ENCODE results near the gene ZNF18.
A peak's percentile ranks its signal among the peaks of the same experiment; 100 is the strongest.
"Not testable (repeated sequence)": the region's sequence is repeated elsewhere in the genome, so short reads cannot be mapped to it uniquely, and the experiment has no call there.

The ZNF18 gene

GRCh38 chr17:11986179-11986941, 10.9 kb downstream of the ZNF18 start:
- DNase-seq = no peak

- no peak for DNase-seq
These were observed 15.4 kb downstream of the ZNF18 start for GRCh38 chr17:11981862-11982261.

GRCh38 chr17:11980813-11981212, 16.5 kb downstream of the ZNF18 start:
- DNase-seq = peak in 1 of 2 experiments; percentile 1

GRCh38 chr17:11979795-11980194, 17.5 kb downstream of the ZNF18 start:
- DNase-seq = no peak

GRCh38 chr17:11972741-11973140, 24.5 kb downstream of the ZNF18 start:
- not testable (repeated sequence) for DNase-seq

GRCh38 chr17:11969565-11969964, 27.7 kb downstream of the ZNF18 start:
- no peak for DNase-seq

GRCh38 chr17:11954936-11955335, 42.3 kb downstream of the ZNF18 start:
- no peak for DNase-seq

GRCh38 chr17:11953924-11954323, 43.4 kb downstream of the ZNF18 start:
- DNase-seq = no peak

GRCh38 chr17:11952610-11953009, 44.7 kb downstream of the ZNF18 start:
- no peak for DNase-seq

- no peak for DNase-seq
These were observed 46.3 kb downstream of the ZNF18 start for GRCh38 chr17:11950771-11951519.

GRCh38 chr17:11949571-11949970, 47.7 kb downstream of the ZNF18 start:
- not testable (repeated sequence) for DNase-seq

GRCh38 chr17:11948789-11949188, 48.5 kb downstream of the ZNF18 start:
- no peak for DNase-seq

- no peak for DNase-seq
These were observed 52.7 kb downstream of the ZNF18 start for GRCh38 chr17:11944587-11944986.

GRCh38 chr17:11943759-11944347, 53.4 kb downstream of the ZNF18 start:
- DNase-seq = no peak

GRCh38 chr17:11943086-11943485, 54.2 kb downstream of the ZNF18 start:
- not testable (repeated sequence) for DNase-seq

- DNase-seq = no peak
These were observed 56.4 kb downstream of the ZNF18 start for GRCh38 chr17:11940904-11941303.

GRCh38 chr17:11935734-11936406, 61.4 kb downstream of the ZNF18 start:
- peak; percentile 29 to 41 for DNase-seq

- no peak for DNase-seq
These were observed 64.9 kb downstream of the ZNF18 start for GRCh38 chr17:11932337-11932898.

- no peak for DNase-seq
These were observed 68.8 kb downstream of the ZNF18 start for GRCh38 chr17:11928436-11928835.
